CD4-positive, alpha-beta T cell (primary cell): ENCODE data around the gene NCKAP5. TPM values are rescaled to one million over a fixed set of nuclear protein-coding genes. Genes with fewer than 3 reads are reported as not detected.

ENCODE experiments used
- ATAC-seq: fragments of 200-7000 bp; cut with Tn5 transposase; one replicate; pipeline ENCODE4 v1.10.0; 2022; ENCODE audit warnings: mild to moderate bottlenecking; ENCODE audit not compliant: poor library complexity
- CTCF ChIA-PET: fragments of 350-600 bp; sonication (Branson Sonifier 250); formaldehyde crosslinking; loops from one replicate; lab custom pipeline; 2021; ENCODE audit warnings: antibody characterized with exemption, inconsistent platforms; lab: Charles Lee
- POLR2A ChIA-PET: fragments of 350-600 bp; sonication (Branson Sonifier 250); formaldehyde crosslinking; loops from one replicate; lab custom pipeline; 2021; ENCODE audit warnings: antibody characterized with exemption, inconsistent platforms; lab: Charles Lee
- DNase-seq, 14 experiments: peaks; one replicate each; pipeline ENCODE4 v3.0.0-alpha.2; 2013 to 2020; ENCODE audit warnings: mixed read lengths in 2 of 14
- H3K27ac ChIP-seq, 2 donors: one replicate each; pipeline versions ENCODE4 v1.5.1 to v1.7.0; 2013; ENCODE audit warnings: low read length in 2 of 2, low read depth in 1 of 2, mild to moderate bottlenecking in 1 of 2
- H3K27me3 ChIP-seq, 2 experiments: 1 replicate in 1 of 2; 2 replicates in 1 of 2; pipeline versions ENCODE4 v1.6.1 to v1.7.0; 2013; ENCODE audit warnings: low read length in 2 of 2, control low read depth in 1 of 2, mild to moderate bottlenecking in 1 of 2, moderate library complexity in 1 of 2; ENCODE audit not compliant: insufficient read depth in 2 of 2, control insufficient read depth in 1 of 2
- H3K36me3 ChIP-seq: one replicate; pipeline ENCODE4 v1.6.1; 2013; ENCODE audit warnings: low read length, control low read depth; ENCODE audit not compliant: insufficient read depth
- H3K4me1 ChIP-seq: one replicate; pipeline ENCODE4 v1.6.1; 2013; ENCODE audit warnings: low read length, control low read depth; ENCODE audit not compliant: insufficient read depth
- H3K4me3 ChIP-seq: one replicate; pipeline ENCODE4 v1.5.1; 2013; ENCODE audit warnings: mild to moderate bottlenecking, low read length, moderate library complexity
- H3K9me3 ChIP-seq, 2 experiments: 1 replicate in 1 of 2; 2 replicates in 1 of 2; pipeline versions ENCODE4 v1.6.1 to v1.7.0; 2013; ENCODE audit warnings: low read length in 2 of 2, mild to moderate bottlenecking in 2 of 2, control low read depth in 1 of 2, moderate library complexity in 1 of 2; ENCODE audit not compliant: control insufficient read depth in 1 of 2, insufficient read depth in 1 of 2
- H3K27ac Mint-ChIP-seq: one replicate; pipeline ENCODE4 v1.8.0; 2020; ENCODE audit warnings: mixed read lengths
- H3K27me3 Mint-ChIP-seq: one replicate; pipeline ENCODE4 v1.8.0; 2021; ENCODE audit warnings: mixed read lengths
- H3K36me3 Mint-ChIP-seq: one replicate; pipeline ENCODE4 v1.8.0; 2021; ENCODE audit warnings: low read depth, mixed read lengths
- H3K4me1 Mint-ChIP-seq: one replicate; pipeline ENCODE4 v1.8.0; 2021; ENCODE audit warnings: low read depth, mixed read lengths
- H3K4me3 Mint-ChIP-seq: one replicate; pipeline ENCODE4 v1.8.0; 2020; ENCODE audit warnings: mild to moderate bottlenecking, mixed read lengths
- H3K9me3 Mint-ChIP-seq: one replicate; pipeline ENCODE4 v1.8.0; 2020; ENCODE audit warnings: mixed read lengths
- intact Hi-C, 2 experiments: fragments of 100-400 bp; cut with DNase I in 1 of 2; cut with micrococcal nuclease in 1 of 2; formaldehyde crosslinking; loops; one replicate each; pipeline versions ENCODE4 v1.15.1 to v1.9.0; 2023 to 2025; cut with DNase I, micrococcal nuclease
- total RNA-seq, 174 experiments: library from RNA in 2 of 174; stranded (reverse) in 2 of 174; gene quantifications; one replicate each; pipeline ENCODE4 v1.2.3 and lab custom pipeline; 2021 to 2026
- TF ChIP-seq, protein P1 (sequence below): fragments of 200-600 bp; IDR thresholded peaks from one replicate; pipeline ENCODE4 v1.8.0; 2022; ENCODE audit warnings: antibody characterized with exemption, mild to moderate bottlenecking

Gene NCKAP5
- total RNA-seq, 2 experiments from 2014 or later = not detected

DNA sequence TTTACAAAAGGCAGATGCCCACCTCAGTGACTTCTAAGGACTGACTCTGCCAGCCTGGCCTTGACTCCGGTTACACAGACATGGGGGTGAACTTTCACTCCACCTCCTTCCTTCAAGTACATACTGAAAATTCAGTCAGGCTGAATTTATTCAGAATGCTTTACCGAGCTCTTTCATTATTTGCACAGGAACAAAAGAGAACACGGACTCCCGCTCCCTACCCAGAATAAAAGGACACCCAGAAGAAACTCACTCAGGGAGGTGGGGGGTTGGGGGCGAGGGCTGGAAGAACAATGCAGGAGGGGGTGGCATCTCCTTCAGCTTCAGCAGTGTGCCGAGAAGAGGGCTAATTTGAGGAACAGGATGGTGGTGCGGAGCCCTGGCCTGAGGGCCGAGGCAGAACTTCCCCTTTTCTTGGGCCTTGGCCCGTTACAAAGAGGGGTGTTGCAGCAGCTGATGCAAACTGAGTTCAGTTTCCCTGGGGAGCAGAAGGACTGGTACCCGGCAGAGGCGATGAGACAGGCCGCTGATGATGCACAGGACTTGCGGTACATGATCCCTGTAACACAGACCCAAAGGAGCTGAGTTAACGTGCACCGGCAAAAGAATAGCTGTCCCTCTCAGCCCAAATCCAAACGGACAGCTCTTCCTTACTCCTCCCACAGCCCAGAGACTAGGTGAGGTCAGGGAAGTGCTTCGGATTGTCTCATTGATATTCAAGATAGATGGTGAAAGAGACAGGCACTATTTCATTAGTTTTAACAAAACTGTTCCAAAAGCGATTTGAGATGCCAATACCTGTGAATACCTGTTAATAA lies 922.3 kb downstream of the NCKAP5 start:
- H3K27ac Mint-ChIP-seq = no peak overlapping the region
- H3K36me3 Mint-ChIP-seq = no peaks in the 10 kb centered on the region
- H3K36me3 ChIP-seq = no peaks in the 10 kb centered on the region
- TF ChIP-seq, protein P1, sequence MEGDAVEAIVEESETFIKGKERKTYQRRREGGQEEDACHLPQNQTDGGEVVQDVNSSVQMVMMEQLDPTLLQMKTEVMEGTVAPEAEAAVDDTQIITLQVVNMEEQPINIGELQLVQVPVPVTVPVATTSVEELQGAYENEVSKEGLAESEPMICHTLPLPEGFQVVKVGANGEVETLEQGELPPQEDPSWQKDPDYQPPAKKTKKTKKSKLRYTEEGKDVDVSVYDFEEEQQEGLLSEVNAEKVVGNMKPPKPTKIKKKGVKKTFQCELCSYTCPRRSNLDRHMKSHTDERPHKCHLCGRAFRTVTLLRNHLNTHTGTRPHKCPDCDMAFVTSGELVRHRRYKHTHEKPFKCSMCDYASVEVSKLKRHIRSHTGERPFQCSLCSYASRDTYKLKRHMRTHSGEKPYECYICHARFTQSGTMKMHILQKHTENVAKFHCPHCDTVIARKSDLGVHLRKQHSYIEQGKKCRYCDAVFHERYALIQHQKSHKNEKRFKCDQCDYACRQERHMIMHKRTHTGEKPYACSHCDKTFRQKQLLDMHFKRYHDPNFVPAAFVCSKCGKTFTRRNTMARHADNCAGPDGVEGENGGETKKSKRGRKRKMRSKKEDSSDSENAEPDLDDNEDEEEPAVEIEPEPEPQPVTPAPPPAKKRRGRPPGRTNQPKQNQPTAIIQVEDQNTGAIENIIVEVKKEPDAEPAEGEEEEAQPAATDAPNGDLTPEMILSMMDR = no peak
- ATAC-seq = no peak
- H3K4me1 Mint-ChIP-seq = no peaks in the 10 kb centered on the region
- no peak overlapping the region for H3K4me3 Mint-ChIP-seq
- intact Hi-C loops = no loop called here
- DNase-seq = peak in 2 of 14 experiments; percentile 6 to 10
- H3K4me1 ChIP-seq = no peaks in the 10 kb centered on the region
- POLR2A ChIA-PET = no interaction called here
- H3K27me3 Mint-ChIP-seq = peaks cover 13% of the 10 kb centered on the region
- peaks cover 0 to 15% of the 10 kb centered on the region in 2 experiments for H3K9me3 ChIP-seq
- H3K27me3 ChIP-seq = no peaks in the 10 kb centered on the region
- H3K27ac ChIP-seq = no peak overlapping the region
- CTCF ChIA-PET = no interaction called here
- no peaks in the 10 kb centered on the region for H3K9me3 Mint-ChIP-seq
- H3K4me3 ChIP-seq = no peak overlapping the region

- no peak overlapping the region for H3K4me3 Mint-ChIP-seq
- H3K9me3 ChIP-seq = peaks cover 0 to 15% of the 10 kb centered on the region in 2 experiments
These were observed 923.1 kb downstream of the NCKAP5 start for GRCh38 chr2:132645176-132645575.

GRCh38 chr2:132642415-132642814 lies 925.8 kb downstream of the NCKAP5 start:
- Mint-ChIP-seq H3K27ac (no peak overlapping the region), H3K36me3 (no peaks in the 10 kb centered on the region), H3K4me1 (no peaks in the 10 kb centered on the region), H3K27me3 (peaks cover 8% of the 10 kb centered on the region), H3K9me3 (no peaks in the 10 kb centered on the region), H3K4me3 (no peak overlapping the region)
- Histone ChIP-seq H3K36me3 (no peaks in the 10 kb centered on the region), H3K4me3 (no peak overlapping the region), H3K4me1 (no peaks in the 10 kb centered on the region), H3K9me3 (peaks cover 0 to 9% of the 10 kb centered on the region in 2 experiments), H3K27ac (no peak overlapping the region), H3K27me3 (no peaks in the 10 kb centered on the region)
- DNase-seq (no peak), ATAC-seq (no peak)
- TF ChIP-seq, protein P1 = no peak
- ChIA-PET CTCF (no interaction called here), POLR2A (no interaction called here)
- intact Hi-C loops = no loop called here

More at GRCh38 chr2:132645176-132645575, 923.1 kb downstream of the NCKAP5 start:
- H3K4me1 ChIP-seq = no peaks in the 10 kb centered on the region
- intact Hi-C loops = no loop called here
- Mint-ChIP-seq H3K36me3 (no peaks in the 10 kb centered on the region), H3K4me1 (no peaks in the 10 kb centered on the region), H3K27ac (no peak overlapping the region), H3K27me3 (peaks cover 13% of the 10 kb centered on the region), H3K9me3 (no peaks in the 10 kb centered on the region)
- DNase-seq = no peak
- POLR2A ChIA-PET = no interaction called here
- H3K36me3 ChIP-seq = no peaks in the 10 kb centered on the region
- H3K4me3 ChIP-seq = no peak overlapping the region
- TF ChIP-seq, protein P1 = no peak
- CTCF ChIA-PET = no interaction called here
- no peaks in the 10 kb centered on the region for H3K27me3 ChIP-seq
- no peak overlapping the region for H3K27ac ChIP-seq
- no peak for ATAC-seq
